Mammary epithelial cell (primary cell): ENCODE measurements around the gene HIF1A.

Source experiments
- CTCF ChIP-seq, 2 donors: IDR thresholded peaks in 1 of 2; conservative IDR thresholded peaks in 1 of 2; 2 replicates each; pipeline ENCODE4 v1.5.1; 2011 to 2012; ENCODE audit warnings: inconsistent platforms in 2 of 2, low read length in 2 of 2, mild to moderate bottlenecking in 2 of 2, control low read depth in 1 of 2, low read depth in 1 of 2; ENCODE audit not compliant: insufficient read depth in 1 of 2; ENCODE audit errors: extremely low read depth in 1 of 2
- EZH2 ChIP-seq: IDR thresholded peaks from 2 replicates; pipeline ENCODE4 v1.6.1; 2012; ENCODE audit warnings: low read length, inconsistent platforms, borderline replicate concordance

GRCh38 chr14:61705017-61705416, 9.7 kb downstream of the HIF1A start:
- no peak for TF ChIP-seq EZH2
- no peak for TF ChIP-seq CTCF (conservative IDR thresholded peaks at IDR 0.05 in 1 of 2, IDR thresholded peaks at IDR 0.05 in 1 of 2; ENCODE audit: extremely low read depth in 1 of 2, insufficient read depth in 1 of 2, low read depth in 1 of 2, low read length in 2 of 2)
